Ascending aorta (tissue), 2 donors: Measurements from ENCODE around the gene CDH5. TPM values are rescaled to one million over a fixed set of nuclear protein-coding genes. Genes with fewer than 3 reads are reported as not detected.

Source experiments
- DNase-seq, 2 donors: peaks; one replicate each; pipeline ENCODE4 v3.0.0-alpha.2; 2019; ENCODE audit warnings: low spot score in 2 of 2
- H3K27ac ChIP-seq, 2 donors: fragments of 200-600 bp; sonication (generic); one replicate each; pipeline ENCODE4 v1.5.1; 2016 to 2017; ENCODE audit warnings: mild to moderate bottlenecking in 1 of 2
- H3K27me3 ChIP-seq: fragments of 200-600 bp; sonication (generic); one replicate; pipeline ENCODE4 v1.5.1; 2017
- H3K36me3 ChIP-seq, 2 donors: fragments of 200-600 bp; sonication (generic); one replicate each; pipeline ENCODE4 v1.5.1; 2016
- H3K4me1 ChIP-seq, 2 donors: fragments of 200-600 bp; sonication (generic); one replicate each; pipeline ENCODE4 v1.5.1; 2016 to 2017; ENCODE audit warnings: mild to moderate bottlenecking in 1 of 2
- H3K4me3 ChIP-seq, 2 donors: fragments of 200-600 bp; sonication (generic); one replicate each; pipeline ENCODE4 v1.5.1; 2016 to 2017; ENCODE audit warnings: mild to moderate bottlenecking in 1 of 2
- H3K9me3 ChIP-seq, 2 donors: fragments of 200-600 bp; sonication (generic); one replicate each; pipeline ENCODE4 v1.5.1; 2016
- intact Hi-C: fragments of 100-400 bp; cut with DNase I; formaldehyde crosslinking; loops from one replicate; pipeline ENCODE4 v1.15.1; 2023
- total RNA-seq: library from RNA; depleted of rRNA; stranded (reverse); fragments of >200 nt; gene quantifications from one replicate; pipeline ENCODE4 v1.1.0, GENCODE V29; 2016
- TF ChIP-seq, protein P1 (sequence below), 3 experiments: fragments of 200-600 bp in 2 of 3; fragments of 450-650 bp in 1 of 3; sonication (generic) in 2 of 3; IDR thresholded peaks; one replicate each; pipeline ENCODE4 v1.5.1; 2016 to 2019; ENCODE audit warnings: antibody characterized with exemption in 3 of 3, mild to moderate bottlenecking in 1 of 3, moderate library complexity in 1 of 3

Gene CDH5
- total RNA-seq, 1 donor from 2014 or later: 119 TPM

GRCh38 chr16:66361604-66362135 lies 4.8 kb upstream of the CDH5 start:
- DNase-seq: no peak
- TF ChIP-seq, protein P1, sequence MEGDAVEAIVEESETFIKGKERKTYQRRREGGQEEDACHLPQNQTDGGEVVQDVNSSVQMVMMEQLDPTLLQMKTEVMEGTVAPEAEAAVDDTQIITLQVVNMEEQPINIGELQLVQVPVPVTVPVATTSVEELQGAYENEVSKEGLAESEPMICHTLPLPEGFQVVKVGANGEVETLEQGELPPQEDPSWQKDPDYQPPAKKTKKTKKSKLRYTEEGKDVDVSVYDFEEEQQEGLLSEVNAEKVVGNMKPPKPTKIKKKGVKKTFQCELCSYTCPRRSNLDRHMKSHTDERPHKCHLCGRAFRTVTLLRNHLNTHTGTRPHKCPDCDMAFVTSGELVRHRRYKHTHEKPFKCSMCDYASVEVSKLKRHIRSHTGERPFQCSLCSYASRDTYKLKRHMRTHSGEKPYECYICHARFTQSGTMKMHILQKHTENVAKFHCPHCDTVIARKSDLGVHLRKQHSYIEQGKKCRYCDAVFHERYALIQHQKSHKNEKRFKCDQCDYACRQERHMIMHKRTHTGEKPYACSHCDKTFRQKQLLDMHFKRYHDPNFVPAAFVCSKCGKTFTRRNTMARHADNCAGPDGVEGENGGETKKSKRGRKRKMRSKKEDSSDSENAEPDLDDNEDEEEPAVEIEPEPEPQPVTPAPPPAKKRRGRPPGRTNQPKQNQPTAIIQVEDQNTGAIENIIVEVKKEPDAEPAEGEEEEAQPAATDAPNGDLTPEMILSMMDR (IDR thresholded peaks at IDR 0.05): no peak
- intact Hi-C loops: no loop called here

GRCh38 chr16:66363211-66363777 lies 3.2 kb upstream of the CDH5 start:
- no peak overlapping the region for H3K27ac ChIP-seq
- no peaks in the 10 kb centered on the region for H3K27me3 ChIP-seq
- TF ChIP-seq, protein P1 (IDR thresholded peaks at IDR 0.05): no peak
- peaks cover 0 to 11% of the 10 kb centered on the region in 2 donors for H3K4me1 ChIP-seq
- no peaks in the 10 kb centered on the region for H3K9me3 ChIP-seq
- no peak overlapping the region for H3K4me3 ChIP-seq
- DNase-seq: no peak
- intact Hi-C loops: no loop called here
- H3K36me3 ChIP-seq: no peaks in the 10 kb centered on the region

More at GRCh38 chr16:66361604-66362135, 4.8 kb upstream of the CDH5 start:
- Histone ChIP-seq H3K9me3 (no peaks in the 10 kb centered on the region), H3K27ac (no peak overlapping the region), H3K27me3 (no peaks in the 10 kb centered on the region), H3K4me1 (peaks cover 0 to 10% of the 10 kb centered on the region in 2 donors), H3K36me3 (no peaks in the 10 kb centered on the region), H3K4me3 (no peak overlapping the region)

DNA sequence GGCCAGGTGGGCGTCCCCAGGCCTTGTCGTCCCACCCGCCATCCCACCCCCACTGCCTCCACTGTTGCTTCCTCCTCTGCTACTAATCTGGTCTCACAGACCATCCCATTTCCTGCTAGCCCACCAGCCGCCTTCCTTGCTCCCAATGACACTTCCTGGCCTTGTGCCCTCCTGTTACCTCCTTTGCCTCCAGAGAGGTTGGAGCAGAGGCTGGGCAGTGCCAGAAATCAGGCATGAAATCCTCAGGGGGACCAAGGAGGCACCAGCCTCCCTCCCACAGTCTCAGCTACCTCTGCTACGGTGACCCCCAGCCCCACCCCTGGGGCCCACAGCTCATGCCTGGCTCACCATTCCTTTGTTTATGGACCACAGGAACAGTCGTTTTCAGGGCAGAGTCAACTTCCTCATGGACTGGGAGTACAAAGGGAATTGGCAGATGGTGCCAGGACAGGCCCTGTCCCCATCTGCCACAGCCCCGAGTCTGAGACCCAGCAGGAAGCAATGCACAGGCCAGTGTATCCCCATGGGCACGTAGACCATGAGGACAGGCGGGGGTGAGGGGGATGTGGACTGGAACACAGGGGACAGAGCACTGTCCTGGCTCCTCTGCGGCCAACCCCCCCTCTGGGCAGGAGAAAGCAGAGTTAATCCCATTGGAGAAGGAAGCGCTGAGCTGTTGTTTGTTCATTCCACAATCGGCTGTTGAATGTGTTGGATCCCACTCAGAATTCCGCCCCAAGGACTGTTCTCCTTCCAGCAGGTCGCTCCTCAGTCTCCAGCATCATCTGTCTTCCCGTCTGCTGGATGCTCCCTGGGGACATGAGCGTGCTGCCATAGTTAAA lies 2.2 kb upstream of the CDH5 start:
- TF ChIP-seq, protein P1 (IDR thresholded peaks at IDR 0.05): no peak
- Histone ChIP-seq H3K36me3 (no peaks in the 10 kb centered on the region), H3K27me3 (no peaks in the 10 kb centered on the region), H3K27ac (no peak overlapping the region), H3K9me3 (no peaks in the 10 kb centered on the region), H3K4me3 (no peak overlapping the region), H3K4me1 (peaks cover 0 to 11% of the 10 kb centered on the region in 2 donors)
- intact Hi-C loops: no loop called here
- DNase-seq: peak in 1 of 2 donors; percentile 77

- no peaks in the 10 kb centered on the region for H3K9me3 ChIP-seq
- H3K4me3 ChIP-seq: no peak overlapping the region
- peak overlapping the region in 1 of 2 donors; percentile 14 for H3K27ac ChIP-seq
- peaks cover 0 to 11% of the 10 kb centered on the region in 2 donors for H3K4me1 ChIP-seq
- DNase-seq: no peak
- no peaks in the 10 kb centered on the region for H3K27me3 ChIP-seq
- intact Hi-C loops: no loop called here
- TF ChIP-seq, protein P1 (IDR thresholded peaks at IDR 0.05): no peak
- no peaks in the 10 kb centered on the region for H3K36me3 ChIP-seq
Observed at GRCh38 chr16:66364959-66365306, 1.6 kb upstream of the CDH5 start.

DNA sequence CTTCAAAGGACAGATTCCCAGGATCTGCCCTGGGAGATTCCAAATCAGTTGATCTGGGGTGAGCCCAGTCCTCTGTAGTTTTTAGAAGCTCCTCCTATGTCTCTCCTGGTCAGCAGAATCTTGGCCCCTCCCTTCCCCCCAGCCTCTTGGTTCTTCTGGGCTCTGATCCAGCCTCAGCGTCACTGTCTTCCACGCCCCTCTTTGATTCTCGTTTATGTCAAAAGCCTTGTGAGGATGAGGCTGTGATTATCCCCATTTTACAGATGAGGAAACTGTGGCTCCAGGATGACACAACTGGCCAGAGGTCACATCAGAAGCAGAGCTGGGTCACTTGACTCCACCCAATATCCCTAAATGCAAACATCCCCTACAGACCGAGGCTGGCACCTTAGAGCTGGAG lies 840 bp upstream of the CDH5 start:
- no peak for DNase-seq
- H3K4me3 ChIP-seq: no peak overlapping the region
- intact Hi-C loops: no loop called here
- H3K27me3 ChIP-seq: no peaks in the 10 kb centered on the region
- no peaks in the 10 kb centered on the region for H3K9me3 ChIP-seq
- TF ChIP-seq, protein P1 (IDR thresholded peaks at IDR 0.05): no peak
- H3K36me3 ChIP-seq: no peaks in the 10 kb centered on the region
- peaks cover 0 to 11% of the 10 kb centered on the region in 2 donors for H3K4me1 ChIP-seq
- peak overlapping the region in 1 of 2 donors; percentile 14 for H3K27ac ChIP-seq
